ENCODE results near the gene STAP1.

STAP1 gene

DNA sequence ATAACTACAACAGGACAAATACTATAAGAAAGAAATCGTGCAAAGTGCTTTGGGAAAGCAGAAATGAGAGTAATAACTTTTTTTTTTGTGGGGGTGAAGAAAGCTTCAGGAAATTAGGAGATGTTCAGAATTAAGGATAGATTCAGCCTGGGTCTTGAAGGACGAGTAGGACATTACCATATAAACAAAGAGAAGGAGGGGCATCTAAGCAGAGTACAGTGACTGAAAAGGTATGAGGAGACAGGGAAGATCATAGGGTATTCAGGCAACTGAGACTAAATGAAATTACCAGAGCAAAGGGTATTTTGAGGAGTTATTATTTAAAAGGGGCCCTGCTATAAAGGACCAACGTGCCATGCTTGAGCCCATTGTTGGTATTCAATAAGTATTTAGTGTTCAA, 3.1 kb upstream of the STAP1 start:
- in situ Hi-C loops (cut with MboI; ENCODE audit: low sequenced_read_pairs): no loop called here

DNA sequence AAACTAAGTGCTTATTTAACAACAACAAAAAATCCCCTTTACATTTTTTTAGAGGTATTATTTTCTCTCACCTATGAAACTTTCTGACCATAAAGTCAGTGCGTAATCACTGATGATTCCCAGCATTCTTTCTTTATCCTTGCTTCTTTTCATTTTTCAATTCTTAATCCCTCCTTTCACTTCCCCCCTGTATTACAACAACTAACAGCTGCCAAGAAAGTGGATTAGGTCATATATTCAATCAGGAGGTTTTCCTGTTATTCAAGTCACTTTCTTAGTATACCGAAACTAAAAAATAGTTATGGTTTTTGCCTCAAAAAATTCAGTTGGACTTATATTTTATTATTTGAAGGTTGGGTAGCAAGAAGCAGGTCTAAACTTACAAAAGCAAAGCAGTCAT, 2.1 kb upstream of the STAP1 start:
- in situ Hi-C loops (cut with MboI; ENCODE audit: low sequenced_read_pairs): no loop called here

DNA sequence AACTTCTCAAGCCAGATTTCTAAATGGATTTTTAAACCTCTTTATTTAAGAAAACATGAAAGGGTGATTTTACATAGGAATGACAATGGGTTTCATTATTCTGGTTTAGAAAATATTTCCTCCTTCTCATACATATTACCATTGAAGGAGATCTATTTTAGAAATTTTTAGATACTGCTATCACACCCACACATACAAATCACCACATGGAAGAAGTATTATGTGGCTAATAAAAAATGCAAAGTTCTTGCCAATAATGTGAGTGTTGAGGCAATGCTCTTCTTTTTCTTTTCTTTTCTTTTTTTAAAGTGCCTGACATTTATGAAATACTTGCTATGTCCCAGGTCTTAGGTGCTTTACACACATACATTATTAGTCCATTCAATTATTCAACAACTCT, 6.8 kb downstream of the STAP1 start:
- in situ Hi-C loops (cut with MboI; ENCODE audit: low sequenced_read_pairs): no loop called here

DNA sequence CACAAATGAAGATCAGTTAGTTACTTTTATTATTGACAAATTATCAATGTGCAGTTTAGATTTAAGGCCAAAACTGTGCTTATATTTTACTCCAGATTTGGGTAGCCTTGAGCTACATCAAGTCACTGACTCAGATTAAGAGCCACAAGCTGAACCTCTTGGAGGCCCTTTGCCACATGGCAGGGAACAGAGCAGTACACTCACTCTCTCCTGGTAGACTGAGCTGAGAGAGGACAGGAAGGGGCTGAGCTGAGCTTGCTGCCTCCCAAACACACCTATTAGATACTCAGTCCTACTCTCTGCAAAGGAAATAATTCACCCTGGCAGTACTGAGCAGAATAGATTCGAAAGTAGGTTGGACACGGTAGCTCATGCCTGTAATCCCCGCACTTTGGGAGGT, 7.8 kb downstream of the STAP1 start:
- in situ Hi-C loops (cut with MboI; ENCODE audit: low sequenced_read_pairs): no loop called here

DNA sequence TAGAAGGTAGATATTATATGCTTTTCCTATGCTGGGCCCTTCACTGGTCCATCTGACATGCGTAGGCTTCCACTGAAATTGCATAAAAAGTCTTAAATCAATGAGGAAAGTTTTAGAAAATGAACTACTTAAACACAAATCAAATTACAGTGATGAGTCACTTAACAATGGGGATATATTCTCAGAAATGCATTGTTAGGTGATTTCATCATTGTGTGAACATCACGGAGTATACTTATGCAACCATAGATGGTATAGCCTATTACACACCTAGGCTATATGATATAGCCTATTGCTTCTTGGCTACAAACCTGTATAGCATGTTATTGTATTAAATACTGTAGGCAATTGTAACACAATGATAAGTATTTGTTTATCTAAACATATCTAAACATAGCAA, 10.3 kb downstream of the STAP1 start:
- in situ Hi-C loops (cut with MboI; ENCODE audit: low sequenced_read_pairs): no loop called here

DNA sequence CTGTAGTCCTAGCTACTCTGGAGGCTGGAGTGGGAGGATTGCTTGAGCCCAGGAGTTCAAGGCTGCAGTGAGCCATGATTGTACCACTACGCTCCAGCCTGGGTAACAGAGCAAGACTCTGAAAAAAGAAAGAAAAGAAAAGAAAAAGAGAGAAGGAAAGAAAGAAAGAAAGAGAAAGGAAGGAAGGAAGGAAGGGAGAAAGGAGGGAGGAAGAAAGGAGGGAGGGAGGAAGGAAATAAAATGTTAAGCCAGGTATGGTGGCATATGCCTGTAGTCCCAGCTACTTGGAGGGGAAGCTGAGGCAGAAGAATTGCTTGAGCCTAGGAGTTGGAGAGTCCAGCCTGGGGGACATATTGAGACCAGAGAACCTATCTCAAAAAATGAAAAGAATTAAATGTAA, 12.0 kb downstream of the STAP1 start:
- in situ Hi-C loops (cut with MboI; ENCODE audit: low sequenced_read_pairs): no loop called here

DNA sequence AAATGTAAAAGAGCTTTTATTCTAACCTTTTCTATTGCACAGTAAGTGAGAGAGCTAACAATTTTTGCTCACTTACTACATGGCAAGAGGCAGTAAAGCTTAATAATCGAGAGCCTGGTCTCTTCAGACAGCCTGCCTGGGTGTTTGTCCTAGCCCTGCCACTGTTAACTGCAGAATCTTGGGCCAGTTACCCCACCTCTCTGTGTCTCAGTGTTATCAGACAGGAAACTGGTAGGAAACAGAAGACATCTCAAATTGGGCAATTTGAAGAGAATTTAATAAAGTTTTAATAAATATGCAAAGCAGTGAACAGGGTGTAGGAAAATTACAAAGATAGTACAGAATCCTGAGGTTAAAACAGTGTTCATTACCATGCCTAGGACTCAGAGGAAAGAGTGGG, 13.4 kb downstream of the STAP1 start:
- in situ Hi-C loops (cut with MboI; ENCODE audit: low sequenced_read_pairs): no loop called here

DNA sequence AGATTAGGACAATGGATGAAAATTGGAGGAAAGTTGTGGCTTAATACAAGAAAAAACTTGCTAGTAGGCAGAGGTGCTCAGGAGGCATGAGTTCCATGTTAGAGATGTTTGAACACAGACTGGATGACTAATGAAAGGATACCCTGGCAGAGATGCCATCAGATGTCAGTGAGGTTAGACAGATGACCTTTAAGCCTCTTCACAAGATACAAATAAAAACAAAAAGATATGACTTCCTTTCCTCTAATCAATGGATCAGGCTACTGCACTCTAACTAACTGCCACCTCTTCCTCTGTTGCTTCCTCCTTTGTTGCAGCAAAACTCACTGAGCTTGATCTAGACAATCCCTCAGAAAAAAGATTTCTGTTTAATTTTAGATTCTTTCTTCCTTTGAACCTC, 14.7 kb downstream of the STAP1 start:
- in situ Hi-C loops (cut with MboI; ENCODE audit: low sequenced_read_pairs): no loop called here

DNA sequence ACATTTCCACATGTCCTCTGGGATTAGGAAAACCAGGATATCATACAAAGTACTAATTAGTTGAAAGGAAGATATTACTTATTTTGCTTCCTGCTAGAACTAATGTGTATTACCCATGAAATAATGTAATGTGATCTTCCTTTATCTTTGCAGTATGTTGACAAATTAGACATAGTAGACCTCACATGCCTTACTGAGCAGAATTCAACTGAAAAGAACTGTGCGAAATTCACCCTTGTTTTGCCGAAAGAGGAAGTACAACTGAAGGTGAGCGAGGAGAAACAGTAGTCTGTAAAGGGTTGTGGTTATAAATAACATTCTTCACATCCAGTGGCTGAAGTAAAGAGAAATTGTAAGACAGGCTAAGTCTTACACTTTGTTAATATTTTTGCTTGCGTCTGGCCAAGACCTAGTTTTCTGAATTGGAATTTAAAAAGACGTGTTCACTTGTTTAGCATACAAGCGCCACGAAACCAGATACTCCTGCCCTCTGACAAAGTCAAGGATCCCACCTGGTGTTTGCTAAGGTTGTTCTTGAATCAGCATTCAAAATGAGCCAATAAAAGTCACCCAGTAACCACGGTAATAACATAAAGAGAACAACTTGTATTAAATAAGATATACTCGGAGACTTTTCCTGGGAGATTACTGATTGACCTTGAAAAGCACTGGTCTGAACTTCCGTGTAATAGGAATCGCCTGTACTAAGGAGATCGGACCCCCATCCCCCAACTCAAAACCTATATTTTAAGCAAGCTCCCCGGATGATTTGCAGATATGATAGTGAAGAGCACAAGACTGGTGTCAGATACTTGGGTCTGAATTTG, 16.9 kb downstream of the STAP1 start:
- in situ Hi-C loops (cut with MboI; ENCODE audit: low sequenced_read_pairs): no loop called here

DNA sequence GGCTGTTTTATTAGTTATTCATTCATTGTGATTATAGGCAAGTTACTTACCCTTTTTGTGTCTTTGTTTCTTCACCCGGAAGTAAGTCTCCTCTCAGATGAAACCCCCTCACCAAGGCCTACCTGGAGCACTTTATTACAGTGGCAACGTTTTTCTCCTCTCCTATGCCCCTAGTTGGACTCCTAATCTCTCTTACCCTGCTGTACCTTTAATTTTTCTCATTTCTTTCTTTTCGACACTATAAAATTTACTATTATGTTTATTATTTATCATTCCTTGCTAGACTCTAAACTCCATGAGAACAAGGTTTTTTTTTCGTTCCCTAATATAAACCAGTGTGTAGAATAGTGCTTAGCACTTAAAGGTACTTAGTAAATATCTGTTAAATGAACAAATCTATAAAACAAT, 17.5 kb downstream of the STAP1 start:
- in situ Hi-C loops (cut with MboI; ENCODE audit: low sequenced_read_pairs): no loop called here

DNA sequence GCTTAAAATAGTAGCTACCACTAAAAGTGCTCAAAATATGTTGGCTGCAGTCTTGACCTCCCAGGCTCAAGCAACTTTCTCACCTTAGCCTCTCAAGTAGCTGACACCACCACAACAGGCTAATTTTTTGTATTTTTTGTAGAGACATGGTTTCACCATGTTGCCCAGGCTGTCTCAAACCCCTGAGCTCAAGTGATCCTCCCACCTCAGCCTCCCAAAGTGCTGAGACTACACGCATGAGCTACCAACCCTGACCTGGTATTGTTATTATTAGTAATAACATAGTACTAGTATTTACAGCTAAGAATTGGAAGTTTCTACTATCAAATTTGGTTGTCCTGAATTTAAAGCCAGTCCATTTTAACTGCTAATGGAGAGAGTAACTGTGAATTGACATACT, 18.0 kb downstream of the STAP1 start:
- in situ Hi-C loops (cut with MboI; ENCODE audit: low sequenced_read_pairs): no loop called here

DNA sequence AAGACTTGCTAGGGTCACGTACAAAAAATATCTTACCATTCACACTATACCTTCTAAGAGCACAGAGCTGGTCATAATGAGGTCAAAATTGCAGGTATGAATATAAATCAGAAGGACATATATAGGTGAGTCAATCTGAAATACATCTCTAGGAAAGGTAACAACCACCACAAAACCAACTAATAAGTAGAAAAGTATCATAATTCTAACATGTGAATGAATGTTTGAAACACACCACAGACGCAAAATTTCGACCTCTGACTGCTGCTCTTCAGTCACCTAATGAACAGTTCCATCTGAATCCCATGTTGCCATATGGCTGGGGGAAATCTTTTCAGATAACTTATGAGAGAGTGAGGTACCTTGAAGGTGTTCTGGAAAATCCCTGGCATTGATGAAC, 22.1 kb downstream of the STAP1 start:
- in situ Hi-C loops (cut with MboI; ENCODE audit: low sequenced_read_pairs): no loop called here

DNA sequence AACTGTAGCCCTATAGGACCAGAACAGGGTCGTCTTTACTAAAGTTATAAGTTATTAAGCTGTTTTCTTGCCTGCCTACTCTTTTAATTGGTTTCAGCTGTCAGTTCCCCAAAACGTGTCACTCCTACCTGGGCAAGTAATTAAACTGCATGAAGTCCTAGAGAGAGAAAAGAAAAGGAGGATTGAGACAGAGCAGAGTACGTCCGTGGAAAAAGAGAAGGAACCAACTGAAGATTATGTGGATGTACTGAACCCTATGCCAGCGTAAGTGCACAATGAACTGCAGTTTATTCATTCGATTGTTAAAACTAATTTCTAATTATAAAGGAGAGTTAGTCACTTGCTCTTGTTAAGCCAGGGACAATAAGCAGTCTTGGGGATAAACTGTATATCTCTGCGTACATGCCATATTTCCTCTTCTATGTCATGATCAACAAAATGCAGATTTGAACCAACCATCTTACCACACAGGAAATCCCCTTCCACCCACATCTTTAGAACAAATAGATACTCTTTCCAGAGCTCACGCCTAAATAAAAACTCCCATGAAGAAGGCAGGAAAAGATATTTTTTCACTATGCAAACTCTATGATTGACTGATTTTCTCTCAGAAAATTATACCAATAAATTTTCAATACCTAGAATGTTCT, 22.8 kb downstream of the STAP1 start:
- in situ Hi-C loops (cut with MboI; ENCODE audit: low sequenced_read_pairs): no loop called here

DNA sequence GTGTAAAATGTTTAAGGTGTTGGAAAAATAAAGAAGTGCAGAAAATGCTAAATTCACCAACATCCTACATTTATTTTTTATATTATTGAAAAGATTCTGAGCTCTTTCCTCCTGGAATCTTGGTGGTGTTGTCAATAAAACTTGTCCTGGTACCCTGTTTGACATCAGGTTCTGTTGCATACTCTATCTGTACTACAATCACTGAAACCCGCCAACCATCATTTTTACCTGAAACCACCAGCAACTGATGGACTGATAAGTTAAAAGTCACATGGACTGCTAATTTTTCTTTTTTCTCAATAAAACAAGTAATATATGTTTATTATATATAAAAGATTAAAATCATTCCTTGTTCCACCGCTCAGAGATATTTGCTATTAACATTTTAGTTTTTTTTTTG, 23.4 kb downstream of the STAP1 start:
- in situ Hi-C loops (cut with MboI; ENCODE audit: low sequenced_read_pairs): no loop called here

DNA sequence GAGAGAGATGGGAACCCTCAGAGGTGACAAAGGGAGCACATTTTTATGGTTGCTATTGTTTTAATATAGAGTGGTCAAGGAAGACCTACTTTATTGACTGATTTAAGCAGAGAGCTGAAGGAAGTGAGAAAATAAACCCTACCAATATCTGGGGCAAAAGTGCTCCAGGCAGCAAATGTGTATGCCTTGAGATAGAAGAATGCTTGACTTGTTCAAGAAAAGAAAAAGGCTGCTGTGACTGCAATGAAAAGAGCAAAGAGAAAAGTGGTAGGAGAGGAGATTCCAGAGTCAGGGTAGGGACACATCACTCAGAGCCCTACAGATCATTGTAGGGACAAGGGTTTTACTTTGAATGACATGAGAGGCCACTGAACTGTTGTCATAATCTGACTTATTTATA, 26.0 kb downstream of the STAP1 start:
- in situ Hi-C loops (cut with MboI; ENCODE audit: low sequenced_read_pairs): no loop called here

DNA sequence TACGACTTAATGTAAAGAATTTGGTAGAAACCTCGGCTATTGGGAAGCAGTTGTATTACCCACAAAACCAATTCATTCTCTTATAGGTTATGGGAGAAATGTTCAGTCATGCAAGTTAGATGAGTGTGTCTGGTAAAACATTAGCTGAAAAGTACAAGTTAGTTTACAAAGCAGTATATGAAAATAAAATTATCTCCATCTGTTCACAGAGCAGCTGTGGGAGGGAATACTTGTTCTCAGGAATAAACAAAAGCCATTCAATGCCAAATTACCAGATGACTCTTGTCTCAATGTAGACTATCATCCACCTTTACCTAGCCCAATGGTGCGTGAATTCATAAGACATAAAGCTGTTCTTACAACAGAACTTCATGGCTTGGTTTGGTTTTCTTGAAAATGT, 28.6 kb downstream of the STAP1 start:
- in situ Hi-C loops (cut with MboI; ENCODE audit: low sequenced_read_pairs): no loop called here

DNA sequence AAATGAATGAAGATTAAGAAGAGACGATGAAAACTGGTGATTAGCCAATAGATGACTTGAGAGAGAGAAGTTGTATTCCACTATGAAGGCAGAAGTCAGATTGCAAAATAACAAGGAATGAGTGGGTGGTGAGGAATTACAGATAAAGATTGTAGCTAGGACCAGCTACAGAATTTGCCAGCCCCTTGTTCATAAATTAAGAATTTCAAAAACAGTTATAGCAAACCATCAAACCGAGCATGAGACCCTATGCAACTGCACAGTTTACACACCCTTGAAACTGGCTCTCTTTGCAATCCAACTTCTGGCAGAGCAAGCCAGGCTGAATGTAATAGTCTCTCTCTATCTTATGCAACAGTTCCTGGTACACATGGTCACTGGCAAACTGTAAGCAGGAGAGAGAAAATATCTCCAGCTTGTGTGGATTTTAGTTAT, 35.2 kb downstream of the STAP1 start:
- in situ Hi-C loops (cut with MboI; ENCODE audit: low sequenced_read_pairs): no loop called here

DNA sequence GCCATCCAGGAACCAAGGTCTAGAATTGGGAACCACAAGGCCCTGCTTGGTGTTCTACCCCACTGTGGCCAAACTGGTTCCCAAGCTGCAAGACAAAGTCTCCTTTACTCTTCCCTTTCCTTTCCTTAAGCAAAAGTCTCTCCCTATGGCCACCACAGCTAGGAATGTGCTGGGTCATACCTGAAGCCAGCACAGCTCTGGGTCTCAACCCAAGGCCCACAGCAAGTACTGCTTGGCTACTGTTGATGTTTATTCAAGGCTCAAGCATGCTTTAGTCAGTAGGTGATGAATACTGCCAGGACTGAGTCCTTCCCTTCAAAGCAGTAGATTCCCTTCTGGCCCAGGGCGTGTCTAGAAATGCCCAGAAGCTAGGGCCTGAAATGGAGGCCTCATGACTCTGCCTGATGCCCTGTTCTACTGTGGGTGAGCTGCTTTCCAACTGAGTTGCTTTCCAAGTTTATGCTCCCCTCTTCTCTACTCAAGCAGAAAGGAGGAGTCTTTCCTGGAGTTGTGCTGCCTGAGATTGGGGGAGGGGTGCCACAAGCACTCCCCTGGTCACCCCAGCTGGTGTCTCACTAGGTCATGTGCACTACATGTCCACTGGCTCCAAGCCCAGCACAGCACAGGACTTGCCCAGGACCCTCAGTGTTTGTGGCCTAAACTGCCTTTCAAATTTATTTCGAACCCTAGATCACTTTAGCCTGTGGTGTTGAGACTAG, 44.9 kb downstream of the STAP1 start:
- in situ Hi-C loops (cut with MboI; ENCODE audit: low sequenced_read_pairs): no loop called here

DNA sequence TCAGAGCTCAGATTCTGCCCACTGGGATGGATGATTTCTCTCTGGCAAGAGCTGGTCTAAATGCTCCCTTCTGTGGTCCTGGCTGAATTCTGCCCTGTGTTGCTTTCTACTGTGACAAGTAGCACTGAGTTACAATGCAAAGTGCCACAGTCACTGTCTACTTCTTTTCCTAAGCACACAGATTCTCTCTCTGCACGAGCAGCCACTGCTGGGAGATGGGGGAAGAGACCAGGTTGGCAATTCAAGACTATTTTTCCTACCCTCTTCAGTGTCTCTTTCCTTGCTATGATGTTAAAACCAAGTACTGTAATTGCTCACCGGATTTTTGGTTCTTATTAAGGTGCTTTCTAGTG, 45.5 kb downstream of the STAP1 start:
- in situ Hi-C loops (cut with MboI; ENCODE audit: low sequenced_read_pairs): no loop called here

DNA sequence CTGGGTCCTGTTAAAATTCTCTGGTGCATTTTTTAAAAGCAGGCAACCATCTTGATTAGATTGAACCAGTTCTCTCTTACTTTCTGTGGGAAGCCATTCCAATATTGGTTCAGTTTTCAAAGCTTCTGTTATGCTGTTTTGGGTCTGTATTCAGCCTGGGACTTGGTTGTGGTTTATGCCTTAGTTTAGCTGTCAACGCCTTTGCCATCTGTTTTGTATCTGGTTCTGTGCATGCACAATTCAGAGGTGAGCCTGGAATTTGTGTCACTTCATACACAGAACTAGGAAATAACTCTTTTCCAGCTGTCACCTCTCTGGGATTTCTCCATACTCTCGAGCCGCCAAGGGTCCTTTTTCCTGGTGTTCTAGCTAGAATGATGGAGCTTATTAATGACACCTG, 46.2 kb downstream of the STAP1 start:
- in situ Hi-C loops (cut with MboI; ENCODE audit: low sequenced_read_pairs): no loop called here

DNA sequence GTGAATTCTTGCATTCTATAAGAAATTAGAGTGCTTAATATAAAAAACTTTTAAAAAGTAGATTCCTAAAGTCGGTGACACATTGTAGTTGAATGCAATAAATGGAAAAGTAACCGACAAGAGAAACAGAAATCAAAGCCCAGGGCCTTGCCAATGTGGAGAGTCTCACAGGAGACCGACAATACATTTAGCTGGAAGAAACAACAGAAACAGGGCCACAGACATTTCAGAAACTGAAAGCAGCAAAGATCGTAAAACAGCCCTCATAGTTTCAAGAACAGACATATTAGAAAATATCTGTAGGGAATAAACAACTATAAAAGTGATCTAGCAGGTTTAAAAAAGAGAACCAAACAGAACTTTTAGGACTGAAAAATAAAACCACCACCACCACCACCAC, 49.5 kb downstream of the STAP1 start:
- in situ Hi-C loops (cut with MboI; ENCODE audit: low sequenced_read_pairs): no loop called here

DNA sequence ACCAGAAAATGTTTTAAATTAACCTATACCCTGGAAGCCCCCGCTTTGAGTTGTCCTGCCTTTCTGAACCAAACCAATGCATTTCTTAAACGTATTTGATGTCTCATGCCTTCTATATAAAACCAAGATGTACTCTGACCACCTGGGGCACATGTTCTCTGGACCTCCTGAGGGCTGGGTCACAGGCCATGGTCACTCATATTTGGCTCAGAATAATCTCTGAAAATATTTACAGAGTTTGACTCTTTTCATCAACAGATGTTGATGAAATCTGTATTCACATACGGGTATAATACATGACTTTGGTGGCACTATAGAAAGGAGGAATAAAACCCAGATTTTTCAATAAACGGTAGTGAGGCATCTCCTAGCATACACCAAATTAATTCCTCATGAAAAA, 55.7 kb downstream of the STAP1 start:
- in situ Hi-C loops (cut with MboI; ENCODE audit: low sequenced_read_pairs): no loop called here

Measured in hTERT RPE-1 (cell line).